HCT116 (cell line): Measurements from ENCODE around the gene MOSPD3.

Experiments used
- ATF3 ChIP-seq: IDR thresholded peaks from 2 replicates; pipeline ENCODE4 v1.6.1; 2012
- CEBPB ChIP-seq: IDR thresholded peaks from 2 replicates; pipeline ENCODE4 v1.6.1; 2012; ENCODE audit warnings: low read depth
- EZH2phosphoT487 ChIP-seq: fragments of 200-600 bp; IDR thresholded peaks from 2 replicates; pipeline ENCODE4 v1.6.1; 2018; ENCODE audit warnings: antibody characterized with exemption, borderline replicate concordance
- POLR2A ChIP-seq: IDR thresholded peaks from 2 replicates; pipeline ENCODE4 v1.7.0; 2011; ENCODE audit warnings: borderline replicate concordance; ENCODE audit not compliant: insufficient read depth, insufficient read length; ENCODE audit errors: extremely low read depth
- POLR2AphosphoS5 ChIP-seq: IDR thresholded peaks from 2 replicates; pipeline ENCODE4 v1.6.1; 2011; ENCODE audit warnings: mild to moderate bottlenecking, low read depth, low read length, moderate library complexity
- RAD21 ChIP-seq: IDR thresholded peaks from 2 replicates; pipeline ENCODE4 v1.6.1; 2012; ENCODE audit warnings: low read depth, mild to moderate bottlenecking
- SIN3A ChIP-seq: IDR thresholded peaks from 2 replicates; pipeline ENCODE4 v1.6.1; 2012; ENCODE audit warnings: low read depth
- TCF7L2 ChIP-seq: IDR thresholded peaks from 2 replicates; pipeline ENCODE4 v1.7.0; 2011; ENCODE audit warnings: borderline replicate concordance, inconsistent platforms; ENCODE audit not compliant: insufficient read depth, insufficient read length; ENCODE audit errors: extremely low read depth
- YY1 ChIP-seq: IDR thresholded peaks from 2 replicates; pipeline ENCODE4 v1.6.1; 2011; ENCODE audit warnings: low read length, low read depth, moderate library complexity, mild to moderate bottlenecking; ENCODE audit not compliant: insufficient replicate concordance; ENCODE audit errors: extremely low read depth
- ZBTB33 ChIP-seq: IDR thresholded peaks from 2 replicates; pipeline ENCODE4 v1.6.1; 2011; ENCODE audit warnings: mild to moderate bottlenecking, low read length, moderate library complexity; ENCODE audit not compliant: insufficient replicate concordance; ENCODE audit errors: extremely low read depth
- ZNF274 ChIP-seq: fragments of 200-500 bp; sonication (Bioruptor generic); IDR thresholded peaks from 2 replicates; pipeline ENCODE4 v1.6.1; 2014; ENCODE audit warnings: mild to moderate bottlenecking, low read depth, low read length, inconsistent platforms
- TF ChIP-seq, protein P1 (sequence below), 3 experiments: fragments of 200-600 bp in 1 of 3; sonication (generic) in 1 of 3; IDR thresholded peaks in 2 of 3; conservative IDR thresholded peaks in 1 of 3; 2 replicates each; pipeline ENCODE4 v1.5.1; 2012 to 2017; ENCODE audit warnings: low read depth in 2 of 3, low read length in 2 of 3, antibody characterized with exemption in 1 of 3, borderline replicate concordance in 1 of 3, control low read depth in 1 of 3, mild to moderate bottlenecking in 1 of 3, mixed read lengths in 1 of 3, mixed run types in 1 of 3, moderate library complexity in 1 of 3; ENCODE audit not compliant: insufficient read depth in 1 of 3
- TF ChIP-seq, protein P2 (sequence below): IDR thresholded peaks from 2 replicates; pipeline ENCODE4 v1.6.1; 2012
- TF ChIP-seq, protein P3 (sequence below): IDR thresholded peaks from 2 replicates; pipeline ENCODE4 v1.6.1; 2012; ENCODE audit warnings: low read depth

DNA sequence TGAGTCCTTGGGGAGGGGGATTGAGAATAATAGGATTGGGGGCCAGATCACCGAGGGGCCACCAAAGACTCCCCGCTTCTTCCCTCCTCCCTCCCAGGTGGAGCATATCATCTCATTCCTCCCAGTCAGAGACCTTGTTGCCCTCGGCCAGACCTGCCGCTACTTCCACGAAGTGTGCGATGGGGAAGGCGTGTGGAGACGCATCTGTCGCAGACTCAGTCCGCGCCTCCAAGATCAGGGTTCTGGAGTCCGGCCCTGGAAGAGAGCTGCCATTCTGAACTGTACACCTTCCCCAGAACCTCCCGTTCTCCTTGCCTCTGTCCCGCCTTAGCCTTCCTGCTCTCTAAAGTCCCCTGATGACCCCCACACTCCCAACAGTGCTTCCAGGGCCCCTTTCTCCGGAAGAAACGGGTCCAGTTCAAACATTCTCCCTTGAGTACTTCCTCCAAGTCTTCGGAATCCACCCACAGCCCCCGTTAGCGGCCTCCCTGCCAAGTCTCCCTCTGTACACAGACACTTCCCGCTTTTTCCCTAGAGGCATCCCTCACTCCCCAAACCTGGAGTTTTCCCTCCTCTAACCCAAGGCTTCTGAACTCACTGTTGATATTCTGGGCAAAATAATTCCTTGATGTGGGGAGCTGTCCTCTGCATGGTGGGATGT lies 22.1 kb upstream of the MOSPD3 start:
- TF ChIP-seq POLR2AphosphoS5 (no peak), EZH2phosphoT487 (no peak), TCF7L2 (no peak), SIN3A (no peak), CEBPB (no peak), RAD21 (no peak), POLR2A (no peak), YY1 (no peak), ATF3 (no peak), ZBTB33 (no peak), ZNF274 (no peak)
- TF ChIP-seq, protein P1, sequence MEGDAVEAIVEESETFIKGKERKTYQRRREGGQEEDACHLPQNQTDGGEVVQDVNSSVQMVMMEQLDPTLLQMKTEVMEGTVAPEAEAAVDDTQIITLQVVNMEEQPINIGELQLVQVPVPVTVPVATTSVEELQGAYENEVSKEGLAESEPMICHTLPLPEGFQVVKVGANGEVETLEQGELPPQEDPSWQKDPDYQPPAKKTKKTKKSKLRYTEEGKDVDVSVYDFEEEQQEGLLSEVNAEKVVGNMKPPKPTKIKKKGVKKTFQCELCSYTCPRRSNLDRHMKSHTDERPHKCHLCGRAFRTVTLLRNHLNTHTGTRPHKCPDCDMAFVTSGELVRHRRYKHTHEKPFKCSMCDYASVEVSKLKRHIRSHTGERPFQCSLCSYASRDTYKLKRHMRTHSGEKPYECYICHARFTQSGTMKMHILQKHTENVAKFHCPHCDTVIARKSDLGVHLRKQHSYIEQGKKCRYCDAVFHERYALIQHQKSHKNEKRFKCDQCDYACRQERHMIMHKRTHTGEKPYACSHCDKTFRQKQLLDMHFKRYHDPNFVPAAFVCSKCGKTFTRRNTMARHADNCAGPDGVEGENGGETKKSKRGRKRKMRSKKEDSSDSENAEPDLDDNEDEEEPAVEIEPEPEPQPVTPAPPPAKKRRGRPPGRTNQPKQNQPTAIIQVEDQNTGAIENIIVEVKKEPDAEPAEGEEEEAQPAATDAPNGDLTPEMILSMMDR (IDR thresholded peaks at IDR 0.05 in 2 of 3, conservative IDR thresholded peaks at IDR 0.05 in 1 of 3; ENCODE audit: borderline replicate concordance in 1 of 3, insufficient read depth in 1 of 3, low read depth in 2 of 3, low read length in 2 of 3): no peak
- TF ChIP-seq, protein P2, sequence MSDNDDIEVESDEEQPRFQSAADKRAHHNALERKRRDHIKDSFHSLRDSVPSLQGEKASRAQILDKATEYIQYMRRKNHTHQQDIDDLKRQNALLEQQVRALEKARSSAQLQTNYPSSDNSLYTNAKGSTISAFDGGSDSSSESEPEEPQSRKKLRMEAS: no peak
- TF ChIP-seq, protein P3, sequence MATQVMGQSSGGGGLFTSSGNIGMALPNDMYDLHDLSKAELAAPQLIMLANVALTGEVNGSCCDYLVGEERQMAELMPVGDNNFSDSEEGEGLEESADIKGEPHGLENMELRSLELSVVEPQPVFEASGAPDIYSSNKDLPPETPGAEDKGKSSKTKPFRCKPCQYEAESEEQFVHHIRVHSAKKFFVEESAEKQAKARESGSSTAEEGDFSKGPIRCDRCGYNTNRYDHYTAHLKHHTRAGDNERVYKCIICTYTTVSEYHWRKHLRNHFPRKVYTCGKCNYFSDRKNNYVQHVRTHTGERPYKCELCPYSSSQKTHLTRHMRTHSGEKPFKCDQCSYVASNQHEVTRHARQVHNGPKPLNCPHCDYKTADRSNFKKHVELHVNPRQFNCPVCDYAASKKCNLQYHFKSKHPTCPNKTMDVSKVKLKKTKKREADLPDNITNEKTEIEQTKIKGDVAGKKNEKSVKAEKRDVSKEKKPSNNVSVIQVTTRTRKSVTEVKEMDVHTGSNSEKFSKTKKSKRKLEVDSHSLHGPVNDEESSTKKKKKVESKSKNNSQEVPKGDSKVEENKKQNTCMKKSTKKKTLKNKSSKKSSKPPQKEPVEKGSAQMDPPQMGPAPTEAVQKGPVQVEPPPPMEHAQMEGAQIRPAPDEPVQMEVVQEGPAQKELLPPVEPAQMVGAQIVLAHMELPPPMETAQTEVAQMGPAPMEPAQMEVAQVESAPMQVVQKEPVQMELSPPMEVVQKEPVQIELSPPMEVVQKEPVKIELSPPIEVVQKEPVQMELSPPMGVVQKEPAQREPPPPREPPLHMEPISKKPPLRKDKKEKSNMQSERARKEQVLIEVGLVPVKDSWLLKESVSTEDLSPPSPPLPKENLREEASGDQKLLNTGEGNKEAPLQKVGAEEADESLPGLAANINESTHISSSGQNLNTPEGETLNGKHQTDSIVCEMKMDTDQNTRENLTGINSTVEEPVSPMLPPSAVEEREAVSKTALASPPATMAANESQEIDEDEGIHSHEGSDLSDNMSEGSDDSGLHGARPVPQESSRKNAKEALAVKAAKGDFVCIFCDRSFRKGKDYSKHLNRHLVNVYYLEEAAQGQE: no peak
